ENCODE results near the gene HHIPL1.

DNA sequence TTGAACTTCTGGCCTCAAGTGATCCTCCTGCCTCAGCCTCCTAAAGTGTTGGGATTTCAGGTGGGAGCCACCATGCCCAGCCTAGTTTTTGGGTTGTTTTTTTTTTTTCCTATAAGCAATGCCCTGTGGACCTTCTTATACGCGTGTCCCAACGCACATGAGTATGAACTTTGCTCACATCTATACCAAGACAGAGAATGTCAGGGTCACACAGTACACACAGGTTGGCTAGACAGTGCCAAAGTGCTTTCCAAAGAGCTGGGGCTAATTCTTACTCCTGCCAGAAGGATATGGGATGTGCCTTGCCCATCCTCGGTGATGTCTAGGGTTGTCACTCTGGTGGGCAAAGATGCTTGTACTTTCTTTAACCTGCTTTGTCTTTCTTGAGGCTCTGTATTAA lies 33.3 kb upstream of the HHIPL1 start:
- TF ChIP-seq, protein P1, sequence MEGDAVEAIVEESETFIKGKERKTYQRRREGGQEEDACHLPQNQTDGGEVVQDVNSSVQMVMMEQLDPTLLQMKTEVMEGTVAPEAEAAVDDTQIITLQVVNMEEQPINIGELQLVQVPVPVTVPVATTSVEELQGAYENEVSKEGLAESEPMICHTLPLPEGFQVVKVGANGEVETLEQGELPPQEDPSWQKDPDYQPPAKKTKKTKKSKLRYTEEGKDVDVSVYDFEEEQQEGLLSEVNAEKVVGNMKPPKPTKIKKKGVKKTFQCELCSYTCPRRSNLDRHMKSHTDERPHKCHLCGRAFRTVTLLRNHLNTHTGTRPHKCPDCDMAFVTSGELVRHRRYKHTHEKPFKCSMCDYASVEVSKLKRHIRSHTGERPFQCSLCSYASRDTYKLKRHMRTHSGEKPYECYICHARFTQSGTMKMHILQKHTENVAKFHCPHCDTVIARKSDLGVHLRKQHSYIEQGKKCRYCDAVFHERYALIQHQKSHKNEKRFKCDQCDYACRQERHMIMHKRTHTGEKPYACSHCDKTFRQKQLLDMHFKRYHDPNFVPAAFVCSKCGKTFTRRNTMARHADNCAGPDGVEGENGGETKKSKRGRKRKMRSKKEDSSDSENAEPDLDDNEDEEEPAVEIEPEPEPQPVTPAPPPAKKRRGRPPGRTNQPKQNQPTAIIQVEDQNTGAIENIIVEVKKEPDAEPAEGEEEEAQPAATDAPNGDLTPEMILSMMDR (IDR thresholded peaks at IDR 0.05) = no peak
- TF ChIP-seq POLR2A (IDR thresholded peaks at IDR 0.05) = no peak

Measured in suprapubic skin (tissue), 3 donors.